Caco-2 (cell line): ENCODE data around the gene MB21D2. TPM values are rescaled to one million over a fixed set of nuclear protein-coding genes. Genes with fewer than 3 reads are reported as not detected.

Experiments used
- BruUV-seq: library from RNA; stranded (reverse); fragments of 400-500 nt; replicated peaks from 2 replicates; lab custom pipeline; 2021; lab: Mats Ljungman, UMichigan
- CTCF ChIA-PET: fragments of 300-600 bp; sonication (Branson Sonifier 250); formaldehyde crosslinking; loops from one replicate; lab custom pipeline; 2022; ENCODE audit warnings: antibody characterized with exemption; lab: Charles Lee
- POLR2A ChIA-PET: fragments of 300-600 bp; sonication (Branson Sonifier 250); formaldehyde crosslinking; loops from one replicate; lab custom pipeline; 2022; ENCODE audit warnings: antibody characterized with exemption; lab: Charles Lee
- DNase-seq, 2 experiments: peaks; one replicate each; pipeline versions ENCODE4 v3.0.0 to v3.0.0-alpha.2; 2020 to 2022
- H3K27me3 ChIP-seq: replicated peaks from 2 replicates; pipeline ENCODE4 v1.6.0; 2011; ENCODE audit warnings: low read length; ENCODE audit not compliant: control insufficient read depth, insufficient read depth
- H3K36me3 ChIP-seq: 2 replicates; pipeline ENCODE4 v1.5.1; 2011; ENCODE audit warnings: low read length; ENCODE audit not compliant: control insufficient read depth, insufficient read depth
- H3K4me1 ChIP-seq: fragments of 250-450 bp; sonication (Bioruptor Pico); 2 replicates; pipeline ENCODE4 v1.5.1; 2020; ENCODE audit warnings: mild to moderate bottlenecking
- H3K4me3 ChIP-seq: 2 replicates; pipeline ENCODE4 v1.5.1; 2011; ENCODE audit warnings: low read depth, mild to moderate bottlenecking, control low read depth, low read length
- H3K9me3 ChIP-seq: fragments of 250-450 bp; sonication (Bioruptor Pico); 2 replicates; pipeline ENCODE4 v1.5.1; 2020; ENCODE audit warnings: mild to moderate bottlenecking, moderate library complexity
- H3K27ac Mint-ChIP-seq: one replicate; pipeline ENCODE4 v1.8.0; 2022; ENCODE audit warnings: mixed read lengths; ENCODE audit not compliant: unreplicated experiment
- H3K27me3 Mint-ChIP-seq: one replicate; pipeline ENCODE4 v1.8.0; 2022; ENCODE audit warnings: mixed read lengths; ENCODE audit not compliant: insufficient read depth, unreplicated experiment
- H3K36me3 Mint-ChIP-seq: one replicate; pipeline ENCODE4 v1.8.0; 2022; ENCODE audit warnings: mild to moderate bottlenecking, mixed read lengths; ENCODE audit not compliant: insufficient read depth, unreplicated experiment
- H3K4me1 Mint-ChIP-seq: one replicate; pipeline ENCODE4 v1.8.0; 2022; ENCODE audit warnings: low read depth, mixed read lengths; ENCODE audit not compliant: unreplicated experiment
- H3K4me3 Mint-ChIP-seq: one replicate; pipeline ENCODE4 v1.8.0; 2022; ENCODE audit warnings: mild to moderate bottlenecking, moderate library complexity, mixed read lengths; ENCODE audit not compliant: unreplicated experiment
- H3K9me3 Mint-ChIP-seq: one replicate; pipeline ENCODE4 v1.8.0; 2022; ENCODE audit warnings: mixed read lengths; ENCODE audit not compliant: unreplicated experiment
- CTCF ChIP-seq, 2 experiments: fragments of 200-600 bp in 1 of 2; IDR thresholded peaks; 1 replicate in 1 of 2; 2 replicates in 1 of 2; pipeline versions ENCODE4 v1.5.1 to v1.8.0; 2011 to 2022; ENCODE audit warnings: antibody characterized with exemption in 1 of 2, control low read depth in 1 of 2, inconsistent platforms in 1 of 2, low read depth in 1 of 2, low read length in 1 of 2, mild to moderate bottlenecking in 1 of 2, moderate library complexity in 1 of 2; ENCODE audit not compliant: insufficient read depth in 1 of 2, severe bottlenecking in 1 of 2, unreplicated experiment in 1 of 2
- intact Hi-C: fragments of 100-400 bp; cut with micrococcal nuclease; formaldehyde crosslinking; loops from one replicate; pipeline ENCODE4 v1.10.0; 2022; ENCODE audit not compliant: unreplicated experiment
- total RNA-seq: library from RNA; stranded (reverse); gene quantifications from 2 replicates; pipeline ENCODE4 v1.2.3, GENCODE V29; 2022

Gene MB21D2
- total RNA-seq, 1 experiment from 2014 or later = 11.0 TPM

GRCh38 chr3:192802957-192803899 is 114.4 kb downstream of the MB21D2 start:
- intact Hi-C loops = loop anchor here (1.0 kb wide), 2 partner anchors 237 to 336 kb away; no protein-coding TSS in a partner anchor
- no TSS peak for BruUV-seq
- H3K4me1 ChIP-seq = no peaks in the 10 kb centered on the region
- H3K27me3 ChIP-seq = no peaks in the 10 kb centered on the region
- Mint-ChIP-seq H3K27me3 (no peaks in the 10 kb centered on the region), H3K27ac (no peak overlapping the region), H3K9me3 (no peaks in the 10 kb centered on the region), H3K4me3 (no peak overlapping the region), H3K36me3 (peaks cover 6% of the 10 kb centered on the region), H3K4me1 (no peaks in the 10 kb centered on the region)
- H3K4me3 ChIP-seq = no peak overlapping the region
- H3K9me3 ChIP-seq = no peaks in the 10 kb centered on the region
- peak in 1 of 2 experiments; percentile 25 for DNase-seq
- CTCF ChIA-PET = interaction anchor here (1.0 to 1.5 kb wide), 2 partner anchors 10 to 11 kb away, joined by 3 read pairs; no protein-coding TSS in a partner anchor
- POLR2A ChIA-PET = no interaction called here
- no peaks in the 10 kb centered on the region for H3K36me3 ChIP-seq
- TF ChIP-seq CTCF (IDR thresholded peaks at IDR 0.05; ENCODE audit: insufficient read depth in 1 of 2, low read depth in 1 of 2, low read length in 1 of 2, severe bottlenecking in 1 of 2, unreplicated experiment in 1 of 2) = peak; percentile 45 to 61

DNA sequence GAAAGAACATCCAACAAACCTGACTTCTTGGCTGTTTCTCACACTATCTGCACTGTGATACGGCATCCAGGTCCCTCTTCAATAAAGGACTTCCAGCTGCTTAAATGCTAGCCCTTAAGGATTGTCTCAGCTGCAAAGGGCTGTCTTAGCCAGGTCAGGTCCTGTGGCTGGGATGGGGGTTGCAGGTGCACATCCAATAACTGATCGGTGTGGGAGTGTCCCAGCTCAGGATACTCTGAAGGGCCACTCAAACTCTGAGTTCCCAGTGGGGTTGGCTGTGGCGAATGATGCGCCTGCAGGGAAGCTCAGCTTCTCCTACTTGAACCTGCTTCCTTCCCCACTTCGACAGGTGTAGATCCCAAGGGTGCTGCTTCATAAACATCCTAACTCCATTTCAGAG is 115.7 kb downstream of the MB21D2 start:
- H3K4me3 ChIP-seq = no peak overlapping the region
- no peaks in the 10 kb centered on the region for H3K4me1 ChIP-seq
- no TSS peak for BruUV-seq
- DNase-seq = no peak
- 0 out of 2 replicates have a peak, but pooled peaks cover under 1% of the 10 kb centered on the region for H3K36me3 ChIP-seq
- Mint-ChIP-seq H3K27ac (no peak overlapping the region), H3K4me1 (no peaks in the 10 kb centered on the region), H3K9me3 (no peaks in the 10 kb centered on the region), H3K36me3 (peaks cover 6% of the 10 kb centered on the region), H3K4me3 (no peak overlapping the region), H3K27me3 (no peaks in the 10 kb centered on the region)
- ChIA-PET CTCF (no interaction called here), POLR2A (no interaction called here)
- H3K9me3 ChIP-seq = no peaks in the 10 kb centered on the region
- no peak for TF ChIP-seq CTCF (IDR thresholded peaks at IDR 0.05; ENCODE audit: insufficient read depth in 1 of 2, low read depth in 1 of 2, low read length in 1 of 2, severe bottlenecking in 1 of 2, unreplicated experiment in 1 of 2)
- intact Hi-C loops = no loop called here
- no peaks in the 10 kb centered on the region for H3K27me3 ChIP-seq

- H3K4me3 ChIP-seq = no peak overlapping the region
- TF ChIP-seq CTCF (IDR thresholded peaks at IDR 0.05; ENCODE audit: insufficient read depth in 1 of 2, low read depth in 1 of 2, low read length in 1 of 2, severe bottlenecking in 1 of 2, unreplicated experiment in 1 of 2) = no peak
- CTCF ChIA-PET = no interaction called here
- H3K9me3 Mint-ChIP-seq = no peaks in the 10 kb centered on the region
- intact Hi-C loops = no loop called here
- no peaks in the 10 kb centered on the region for H3K27me3 ChIP-seq
- no peaks in the 10 kb centered on the region for H3K27me3 Mint-ChIP-seq
- no TSS peak for BruUV-seq
- no peak overlapping the region for H3K27ac Mint-ChIP-seq
- H3K9me3 ChIP-seq = no peaks in the 10 kb centered on the region
- no peaks in the 10 kb centered on the region for H3K4me1 ChIP-seq
- peaks cover 6% of the 10 kb centered on the region for H3K36me3 Mint-ChIP-seq
- H3K36me3 ChIP-seq = 0 out of 2 replicates have a peak, but pooled peaks cover 1% of the 10 kb centered on the region
- no peaks in the 10 kb centered on the region for H3K4me1 Mint-ChIP-seq
- DNase-seq = no peak
- POLR2A ChIA-PET = no interaction called here
- no peak overlapping the region for H3K4me3 Mint-ChIP-seq
These were observed 117.9 kb downstream of the MB21D2 start for GRCh38 chr3:192799721-192800120.
